ENCODE measurements around the gene CDC42BPB.

DNA sequence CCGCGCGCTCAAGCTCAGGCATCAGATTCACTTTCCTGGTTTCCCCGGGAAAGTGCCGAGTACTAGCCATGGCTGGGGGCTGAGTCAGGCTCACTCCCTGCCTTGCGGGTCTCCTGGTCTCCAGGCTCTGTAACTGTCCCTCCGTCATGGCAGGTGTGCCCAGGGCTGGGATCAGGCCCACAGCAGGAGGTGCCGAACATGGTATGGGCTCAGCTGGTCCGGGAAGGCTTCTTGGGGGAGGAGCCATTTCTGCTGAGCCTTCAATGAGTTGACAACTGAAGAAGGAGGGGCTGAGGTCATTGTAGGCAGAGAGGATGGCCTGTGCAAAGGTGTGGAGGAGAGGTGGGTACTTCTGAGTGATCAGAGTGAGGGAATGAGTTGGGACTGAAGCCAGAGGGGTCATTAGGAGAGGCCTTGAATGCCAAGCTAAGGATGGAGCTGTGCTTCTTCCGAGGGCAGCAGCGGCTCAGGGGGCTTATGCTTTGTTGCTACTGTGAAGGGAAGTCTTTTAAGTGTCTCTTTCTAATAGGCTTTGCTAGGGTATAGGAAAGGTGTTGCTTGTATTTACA, 37.9 kb upstream of the CDC42BPB start:
- TF ChIP-seq, protein P1, sequence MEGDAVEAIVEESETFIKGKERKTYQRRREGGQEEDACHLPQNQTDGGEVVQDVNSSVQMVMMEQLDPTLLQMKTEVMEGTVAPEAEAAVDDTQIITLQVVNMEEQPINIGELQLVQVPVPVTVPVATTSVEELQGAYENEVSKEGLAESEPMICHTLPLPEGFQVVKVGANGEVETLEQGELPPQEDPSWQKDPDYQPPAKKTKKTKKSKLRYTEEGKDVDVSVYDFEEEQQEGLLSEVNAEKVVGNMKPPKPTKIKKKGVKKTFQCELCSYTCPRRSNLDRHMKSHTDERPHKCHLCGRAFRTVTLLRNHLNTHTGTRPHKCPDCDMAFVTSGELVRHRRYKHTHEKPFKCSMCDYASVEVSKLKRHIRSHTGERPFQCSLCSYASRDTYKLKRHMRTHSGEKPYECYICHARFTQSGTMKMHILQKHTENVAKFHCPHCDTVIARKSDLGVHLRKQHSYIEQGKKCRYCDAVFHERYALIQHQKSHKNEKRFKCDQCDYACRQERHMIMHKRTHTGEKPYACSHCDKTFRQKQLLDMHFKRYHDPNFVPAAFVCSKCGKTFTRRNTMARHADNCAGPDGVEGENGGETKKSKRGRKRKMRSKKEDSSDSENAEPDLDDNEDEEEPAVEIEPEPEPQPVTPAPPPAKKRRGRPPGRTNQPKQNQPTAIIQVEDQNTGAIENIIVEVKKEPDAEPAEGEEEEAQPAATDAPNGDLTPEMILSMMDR (IDR thresholded peaks at IDR 0.05): no peak
- TF ChIP-seq, protein P2, sequence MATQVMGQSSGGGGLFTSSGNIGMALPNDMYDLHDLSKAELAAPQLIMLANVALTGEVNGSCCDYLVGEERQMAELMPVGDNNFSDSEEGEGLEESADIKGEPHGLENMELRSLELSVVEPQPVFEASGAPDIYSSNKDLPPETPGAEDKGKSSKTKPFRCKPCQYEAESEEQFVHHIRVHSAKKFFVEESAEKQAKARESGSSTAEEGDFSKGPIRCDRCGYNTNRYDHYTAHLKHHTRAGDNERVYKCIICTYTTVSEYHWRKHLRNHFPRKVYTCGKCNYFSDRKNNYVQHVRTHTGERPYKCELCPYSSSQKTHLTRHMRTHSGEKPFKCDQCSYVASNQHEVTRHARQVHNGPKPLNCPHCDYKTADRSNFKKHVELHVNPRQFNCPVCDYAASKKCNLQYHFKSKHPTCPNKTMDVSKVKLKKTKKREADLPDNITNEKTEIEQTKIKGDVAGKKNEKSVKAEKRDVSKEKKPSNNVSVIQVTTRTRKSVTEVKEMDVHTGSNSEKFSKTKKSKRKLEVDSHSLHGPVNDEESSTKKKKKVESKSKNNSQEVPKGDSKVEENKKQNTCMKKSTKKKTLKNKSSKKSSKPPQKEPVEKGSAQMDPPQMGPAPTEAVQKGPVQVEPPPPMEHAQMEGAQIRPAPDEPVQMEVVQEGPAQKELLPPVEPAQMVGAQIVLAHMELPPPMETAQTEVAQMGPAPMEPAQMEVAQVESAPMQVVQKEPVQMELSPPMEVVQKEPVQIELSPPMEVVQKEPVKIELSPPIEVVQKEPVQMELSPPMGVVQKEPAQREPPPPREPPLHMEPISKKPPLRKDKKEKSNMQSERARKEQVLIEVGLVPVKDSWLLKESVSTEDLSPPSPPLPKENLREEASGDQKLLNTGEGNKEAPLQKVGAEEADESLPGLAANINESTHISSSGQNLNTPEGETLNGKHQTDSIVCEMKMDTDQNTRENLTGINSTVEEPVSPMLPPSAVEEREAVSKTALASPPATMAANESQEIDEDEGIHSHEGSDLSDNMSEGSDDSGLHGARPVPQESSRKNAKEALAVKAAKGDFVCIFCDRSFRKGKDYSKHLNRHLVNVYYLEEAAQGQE (IDR thresholded peaks at IDR 0.05; ENCODE audit: insufficient read depth in 1 of 2, low read depth in 2 of 2, low read length in 1 of 2): no peak
- TF ChIP-seq POLR2AphosphoS5 (IDR thresholded peaks at IDR 0.05; ENCODE audit: low read depth, low read length) (no peak), SIN3A (IDR thresholded peaks at IDR 0.05; ENCODE audit: borderline replicate concordance, insufficient read depth, low read depth, low read length) (no peak)

All from Panc1 (cell line).